ENCODE data around the gene METAP2. TPM values are rescaled to one million over a fixed set of nuclear protein-coding genes. Genes with fewer than 3 reads are reported as not detected.
"Not testable (repeated sequence)": the region's sequence is repeated elsewhere in the genome, so short reads cannot be mapped to it uniquely, and the experiment has no call there.

Gene METAP2
- total RNA-seq, 1 donor from 2014 or later, result 118 TPM

GRCh38 chr12:95470300-95470699 lies 3.7 kb upstream of the METAP2 start:
- Mint-ChIP-seq H3K4me3 (no peak overlapping the region), H3K27ac (no peak overlapping the region), H3K9me3 (no peaks in the 10 kb centered on the region), H3K27me3 (ENCODE audit: insufficient read depth) (no peaks in the 10 kb centered on the region), H3K4me1 (ENCODE audit: low read depth) (peaks cover 18% of the 10 kb centered on the region), H3K36me3 (ENCODE audit: low read depth) (peaks cover 6% of the 10 kb centered on the region)
- intact Hi-C loops (cut with micrococcal nuclease), result loop anchor here (10.0 kb wide), 2 partner anchors 475 to 1435 kb away; partner anchors contain the start of genes AMDHD1, CCDC38 and NEDD1
- no peak for DNase-seq (ENCODE audit: low spot score)

- no peak for DNase-seq (ENCODE audit: low spot score)
- H3K27me3 Mint-ChIP-seq (ENCODE audit: insufficient read depth), result no peaks in the 10 kb centered on the region
- H3K4me1 Mint-ChIP-seq (ENCODE audit: low read depth), result peaks cover 40% of the 10 kb centered on the region
- no peaks in the 10 kb centered on the region for H3K9me3 Mint-ChIP-seq
- peak overlapping the region; percentile 100 for H3K4me3 Mint-ChIP-seq
- H3K27ac Mint-ChIP-seq, result peak overlapping the region; percentile 100
- intact Hi-C loops (cut with micrococcal nuclease), result loop anchor here (10.0 kb wide), 2 partner anchors 471 to 1431 kb away; partner anchors contain the start of genes AMDHD1, CCDC38 and NEDD1
- H3K36me3 Mint-ChIP-seq (ENCODE audit: low read depth), result peaks cover 31% of the 10 kb centered on the region
Measured at GRCh38 chr12:95473231-95473883, 595 bp upstream of the METAP2 start.

- Mint-ChIP-seq H3K27me3 (ENCODE audit: insufficient read depth) (no peaks in the 10 kb centered on the region), H3K27ac (peak overlapping the region; percentile 100), H3K36me3 (ENCODE audit: low read depth) (peaks cover 38% of the 10 kb centered on the region), H3K4me1 (ENCODE audit: low read depth) (peaks cover 49% of the 10 kb centered on the region), H3K4me3 (peak overlapping the region; percentile 100), H3K9me3 (no peaks in the 10 kb centered on the region)
- DNase-seq (ENCODE audit: low spot score), result no peak
- intact Hi-C loops (cut with micrococcal nuclease), result loop anchor here (1.0 to 10.0 kb wide), 10 partner anchors 74 to 1430 kb away; partner anchors contain the start of genes AMDHD1, CCDC38, FGD6 and LTA4H
Measured at GRCh38 chr12:95474660-95474958, 657 bp downstream of the METAP2 start.

GRCh38 chr12:95480230-95480629 lies 6.3 kb downstream of the METAP2 start:
- peaks cover 48% of the 10 kb centered on the region for H3K36me3 Mint-ChIP-seq (ENCODE audit: low read depth)
- peaks cover 60% of the 10 kb centered on the region for H3K4me1 Mint-ChIP-seq (ENCODE audit: low read depth)
- H3K27ac Mint-ChIP-seq, result no peak overlapping the region
- H3K9me3 Mint-ChIP-seq, result no peaks in the 10 kb centered on the region
- DNase-seq (ENCODE audit: low spot score), result no peak
- intact Hi-C loops (cut with micrococcal nuclease), result no loop called here
- H3K4me3 Mint-ChIP-seq, result peak overlapping the region; percentile 11
- no peaks in the 10 kb centered on the region for H3K27me3 Mint-ChIP-seq (ENCODE audit: insufficient read depth)

GRCh38 chr12:95481072-95481471 lies 7.1 kb downstream of the METAP2 start:
- intact Hi-C loops (cut with micrococcal nuclease), result no loop called here
- peak overlapping the region; percentile 62 for H3K27ac Mint-ChIP-seq
- no peak for DNase-seq (ENCODE audit: low spot score)
- H3K27me3 Mint-ChIP-seq (ENCODE audit: insufficient read depth), result no peaks in the 10 kb centered on the region
- peaks cover 51% of the 10 kb centered on the region for H3K4me1 Mint-ChIP-seq (ENCODE audit: low read depth)
- H3K4me3 Mint-ChIP-seq, result no peak overlapping the region
- no peaks in the 10 kb centered on the region for H3K9me3 Mint-ChIP-seq
- H3K36me3 Mint-ChIP-seq (ENCODE audit: low read depth), result peaks cover 40% of the 10 kb centered on the region

GRCh38 chr12:95481888-95482287 lies 7.9 kb downstream of the METAP2 start:
- peaks cover 43% of the 10 kb centered on the region for H3K4me1 Mint-ChIP-seq (ENCODE audit: low read depth)
- H3K27ac Mint-ChIP-seq, result no peak overlapping the region
- no peaks in the 10 kb centered on the region for H3K27me3 Mint-ChIP-seq (ENCODE audit: insufficient read depth)
- H3K36me3 Mint-ChIP-seq (ENCODE audit: low read depth), result peaks cover 38% of the 10 kb centered on the region
- no peak overlapping the region for H3K4me3 Mint-ChIP-seq
- no peaks in the 10 kb centered on the region for H3K9me3 Mint-ChIP-seq
- DNase-seq (ENCODE audit: low spot score), result no peak
- intact Hi-C loops (cut with micrococcal nuclease), result no loop called here

- DNase-seq (ENCODE audit: low spot score); H3K27me3 Mint-ChIP-seq (ENCODE audit: insufficient read depth); H3K4me3 Mint-ChIP-seq; H3K27ac Mint-ChIP-seq; H3K9me3 Mint-ChIP-seq; intact Hi-C loops (cut with micrococcal nuclease): not testable (repeated sequence)
- Mint-ChIP-seq H3K4me1 (ENCODE audit: low read depth) (peaks cover 43% of the 10 kb centered on the region), H3K36me3 (ENCODE audit: low read depth) (peaks cover 37% of the 10 kb centered on the region)
Measured at GRCh38 chr12:95482564-95482963, 8.6 kb downstream of the METAP2 start.

- DNase-seq (ENCODE audit: low spot score), result no peak
- intact Hi-C loops (cut with micrococcal nuclease), result no loop called here
- no peak overlapping the region for H3K27ac Mint-ChIP-seq
- no peak overlapping the region for H3K4me3 Mint-ChIP-seq
- peaks cover 28% of the 10 kb centered on the region for H3K4me1 Mint-ChIP-seq (ENCODE audit: low read depth)
- H3K9me3 Mint-ChIP-seq, result no peaks in the 10 kb centered on the region
- H3K36me3 Mint-ChIP-seq (ENCODE audit: low read depth), result peaks cover 26% of the 10 kb centered on the region
- no peaks in the 10 kb centered on the region for H3K27me3 Mint-ChIP-seq (ENCODE audit: insufficient read depth)
Measured at GRCh38 chr12:95484524-95484923, 10.6 kb downstream of the METAP2 start.

GRCh38 chr12:95487024-95487423 lies 13.1 kb downstream of the METAP2 start:
- no peaks in the 10 kb centered on the region for H3K27me3 Mint-ChIP-seq (ENCODE audit: insufficient read depth)
- intact Hi-C loops (cut with micrococcal nuclease), result no loop called here
- DNase-seq (ENCODE audit: low spot score), result no peak
- peaks cover 4% of the 10 kb centered on the region for H3K4me1 Mint-ChIP-seq (ENCODE audit: low read depth)
- H3K27ac Mint-ChIP-seq, result no peak overlapping the region
- no peaks in the 10 kb centered on the region for H3K9me3 Mint-ChIP-seq
- no peak overlapping the region for H3K4me3 Mint-ChIP-seq
- peaks cover 26% of the 10 kb centered on the region for H3K36me3 Mint-ChIP-seq (ENCODE audit: low read depth)

- no peak overlapping the region for H3K4me3 Mint-ChIP-seq
- intact Hi-C loops (cut with micrococcal nuclease), result no loop called here
- no peaks in the 10 kb centered on the region for H3K9me3 Mint-ChIP-seq
- no peaks in the 10 kb centered on the region for H3K27me3 Mint-ChIP-seq (ENCODE audit: insufficient read depth)
- no peak for DNase-seq (ENCODE audit: low spot score)
- no peaks in the 10 kb centered on the region for H3K4me1 Mint-ChIP-seq (ENCODE audit: low read depth)
- peaks cover 36% of the 10 kb centered on the region for H3K36me3 Mint-ChIP-seq (ENCODE audit: low read depth)
- no peak overlapping the region for H3K27ac Mint-ChIP-seq
Measured at GRCh38 chr12:95492462-95492861, 18.5 kb downstream of the METAP2 start.

- Mint-ChIP-seq H3K27ac (no peak overlapping the region), H3K36me3 (ENCODE audit: low read depth) (peaks cover 51% of the 10 kb centered on the region), H3K4me3 (no peak overlapping the region), H3K9me3 (no peaks in the 10 kb centered on the region), H3K27me3 (ENCODE audit: insufficient read depth) (no peaks in the 10 kb centered on the region), H3K4me1 (ENCODE audit: low read depth) (peaks cover 11% of the 10 kb centered on the region)
- no peak for DNase-seq (ENCODE audit: low spot score)
- intact Hi-C loops (cut with micrococcal nuclease), result no loop called here
Measured at GRCh38 chr12:95494888-95495287, 20.9 kb downstream of the METAP2 start.

GRCh38 chr12:95495433-95495832 lies 21.5 kb downstream of the METAP2 start:
- Mint-ChIP-seq H3K36me3 (ENCODE audit: low read depth) (peaks cover 56% of the 10 kb centered on the region), H3K27me3 (ENCODE audit: insufficient read depth) (no peaks in the 10 kb centered on the region), H3K4me3 (no peak overlapping the region), H3K4me1 (ENCODE audit: low read depth) (peaks cover 11% of the 10 kb centered on the region), H3K27ac (no peak overlapping the region), H3K9me3 (no peaks in the 10 kb centered on the region)
- intact Hi-C loops (cut with micrococcal nuclease), result no loop called here
- no peak for DNase-seq (ENCODE audit: low spot score)

- no peak for DNase-seq (ENCODE audit: low spot score)
- no peak overlapping the region for H3K4me3 Mint-ChIP-seq
- H3K27me3 Mint-ChIP-seq (ENCODE audit: insufficient read depth), result no peaks in the 10 kb centered on the region
- peaks cover 49% of the 10 kb centered on the region for H3K36me3 Mint-ChIP-seq (ENCODE audit: low read depth)
- peaks cover 11% of the 10 kb centered on the region for H3K4me1 Mint-ChIP-seq (ENCODE audit: low read depth)
- H3K27ac Mint-ChIP-seq, result no peak overlapping the region
- intact Hi-C loops (cut with micrococcal nuclease), result no loop called here
- no peaks in the 10 kb centered on the region for H3K9me3 Mint-ChIP-seq
Measured at GRCh38 chr12:95497031-95497430, 23.1 kb downstream of the METAP2 start.

- Mint-ChIP-seq H3K9me3 (no peaks in the 10 kb centered on the region), H3K4me1 (ENCODE audit: low read depth) (peaks cover 16% of the 10 kb centered on the region), H3K36me3 (ENCODE audit: low read depth) (peaks cover 61% of the 10 kb centered on the region), H3K27ac (no peak overlapping the region), H3K4me3 (no peak overlapping the region), H3K27me3 (ENCODE audit: insufficient read depth) (no peaks in the 10 kb centered on the region)
- intact Hi-C loops (cut with micrococcal nuclease), result no loop called here
- no peak for DNase-seq (ENCODE audit: low spot score)
Measured at GRCh38 chr12:95498968-95499367, 25.0 kb downstream of the METAP2 start.
